Measurements from ENCODE around the gene LYZL6.
"Not testable (repeated sequence)": the region's sequence is repeated elsewhere in the genome, so short reads cannot be mapped to it uniquely, and the experiment has no call there.

The LYZL6 gene

DNA sequence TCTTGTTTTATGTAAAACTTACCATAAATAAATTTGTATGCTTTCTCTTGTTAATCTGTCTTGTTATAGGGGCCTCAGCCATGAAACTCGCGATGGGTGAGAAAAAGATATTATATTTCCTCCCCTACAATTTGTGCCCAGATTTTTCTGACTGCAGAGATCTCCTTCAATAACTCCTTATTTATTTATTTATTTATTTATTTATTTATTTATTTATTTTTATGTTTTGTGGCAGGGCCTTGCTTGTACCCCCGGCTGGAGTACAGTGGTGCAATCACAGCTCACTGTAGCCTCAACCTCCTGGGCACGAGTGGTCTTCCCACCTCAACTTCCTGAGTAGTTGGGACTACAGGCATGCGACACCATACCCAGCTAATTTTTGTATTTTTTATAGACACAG lies 40.1 kb downstream of the LYZL6 start:
- TF ChIP-seq, protein P1, sequence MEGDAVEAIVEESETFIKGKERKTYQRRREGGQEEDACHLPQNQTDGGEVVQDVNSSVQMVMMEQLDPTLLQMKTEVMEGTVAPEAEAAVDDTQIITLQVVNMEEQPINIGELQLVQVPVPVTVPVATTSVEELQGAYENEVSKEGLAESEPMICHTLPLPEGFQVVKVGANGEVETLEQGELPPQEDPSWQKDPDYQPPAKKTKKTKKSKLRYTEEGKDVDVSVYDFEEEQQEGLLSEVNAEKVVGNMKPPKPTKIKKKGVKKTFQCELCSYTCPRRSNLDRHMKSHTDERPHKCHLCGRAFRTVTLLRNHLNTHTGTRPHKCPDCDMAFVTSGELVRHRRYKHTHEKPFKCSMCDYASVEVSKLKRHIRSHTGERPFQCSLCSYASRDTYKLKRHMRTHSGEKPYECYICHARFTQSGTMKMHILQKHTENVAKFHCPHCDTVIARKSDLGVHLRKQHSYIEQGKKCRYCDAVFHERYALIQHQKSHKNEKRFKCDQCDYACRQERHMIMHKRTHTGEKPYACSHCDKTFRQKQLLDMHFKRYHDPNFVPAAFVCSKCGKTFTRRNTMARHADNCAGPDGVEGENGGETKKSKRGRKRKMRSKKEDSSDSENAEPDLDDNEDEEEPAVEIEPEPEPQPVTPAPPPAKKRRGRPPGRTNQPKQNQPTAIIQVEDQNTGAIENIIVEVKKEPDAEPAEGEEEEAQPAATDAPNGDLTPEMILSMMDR (IDR thresholded peaks at IDR 0.05): no peak
- Mint-ChIP-seq H3K27me3 (ENCODE audit: low read depth, poor library complexity) (peaks cover 29% of the 10 kb centered on the region), H3K4me1 (peaks cover 40% of the 10 kb centered on the region), H3K36me3 (ENCODE audit: low read depth) (no peaks in the 10 kb centered on the region), H3K4me3 (no peak overlapping the region), H3K27ac (no peak overlapping the region), H3K9me3 (no peaks in the 10 kb centered on the region)
- no peak for DNase-seq

DNA sequence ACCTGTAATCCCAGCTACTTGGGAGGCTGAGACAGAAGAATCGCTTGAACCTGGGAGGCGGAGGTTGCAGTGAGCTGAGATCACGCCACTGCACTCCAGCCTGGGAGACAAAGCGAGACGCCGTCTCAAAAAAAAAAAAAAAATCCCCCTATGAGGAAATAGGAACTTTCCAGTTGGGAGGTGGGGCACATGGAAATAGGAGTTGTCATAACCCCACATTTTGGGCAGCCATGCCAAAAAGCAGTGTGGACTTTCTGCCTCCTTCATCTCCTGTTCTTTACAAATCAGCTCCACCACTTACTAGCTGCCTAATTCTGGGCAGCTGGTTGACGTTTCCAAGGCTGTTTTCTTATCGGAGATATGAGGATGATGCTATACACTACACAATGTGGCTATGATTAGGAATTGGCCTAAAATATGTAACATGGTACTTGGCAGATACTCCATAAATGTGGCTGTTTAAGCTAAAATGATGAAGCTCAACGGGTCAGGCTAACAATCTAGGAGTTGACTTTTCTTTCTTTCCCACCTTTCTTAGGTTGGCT lies 41.8 kb downstream of the LYZL6 start:
- TF ChIP-seq, protein P1 (IDR thresholded peaks at IDR 0.05): no peak
- H3K36me3 Mint-ChIP-seq (ENCODE audit: low read depth): no peaks in the 10 kb centered on the region
- no peak overlapping the region for H3K4me3 Mint-ChIP-seq
- peaks cover 40% of the 10 kb centered on the region for H3K4me1 Mint-ChIP-seq
- H3K9me3 Mint-ChIP-seq: no peaks in the 10 kb centered on the region
- peaks cover 26% of the 10 kb centered on the region for H3K27me3 Mint-ChIP-seq (ENCODE audit: low read depth, poor library complexity)
- no peak overlapping the region for H3K27ac Mint-ChIP-seq
- no peak for DNase-seq

DNA sequence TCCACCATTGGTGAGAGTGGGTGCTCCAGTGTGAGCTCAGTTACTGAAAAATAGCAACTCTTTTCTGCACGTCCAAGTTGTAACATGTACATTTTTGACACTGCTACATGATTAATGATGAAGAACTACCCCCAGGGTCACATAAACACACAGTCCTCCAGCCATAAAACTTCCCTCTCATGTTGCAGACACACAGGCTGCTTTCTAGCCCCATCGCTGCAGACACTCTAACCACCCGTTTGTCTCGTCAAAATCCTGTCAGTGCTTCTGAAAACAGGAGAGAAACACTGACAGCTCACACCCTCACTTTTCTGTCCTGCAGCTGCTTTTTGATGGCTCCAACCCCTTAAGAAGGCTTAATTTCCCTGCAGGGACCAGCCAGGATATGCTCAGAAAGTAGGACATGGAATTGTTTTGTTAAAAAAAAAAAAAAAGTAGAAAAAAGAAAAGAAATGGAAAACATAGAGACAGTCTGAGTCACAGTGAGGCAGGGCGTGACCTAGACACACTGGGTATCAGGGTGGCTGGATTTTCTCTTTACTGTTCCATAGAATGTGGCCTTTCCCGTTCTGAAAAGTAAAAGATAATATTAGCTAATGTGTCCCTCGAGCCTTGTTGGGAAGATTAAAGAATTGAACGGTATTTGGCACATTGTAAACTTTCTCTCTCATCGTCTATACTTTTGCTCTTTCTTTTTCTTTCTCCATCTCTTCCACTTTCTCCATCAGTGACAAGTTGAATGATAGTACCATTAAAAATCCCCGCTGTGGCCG lies 42.6 kb downstream of the LYZL6 start:
- Mint-ChIP-seq H3K4me3 (no peak overlapping the region), H3K36me3 (ENCODE audit: low read depth) (no peaks in the 10 kb centered on the region), H3K27me3 (ENCODE audit: low read depth, poor library complexity) (peaks cover 19% of the 10 kb centered on the region), H3K9me3 (no peaks in the 10 kb centered on the region), H3K27ac (peak overlapping the region; percentile 90), H3K4me1 (peaks cover 33% of the 10 kb centered on the region)
- TF ChIP-seq, protein P1 (IDR thresholded peaks at IDR 0.05): no peak
- peak; percentile 18 for DNase-seq

DNA sequence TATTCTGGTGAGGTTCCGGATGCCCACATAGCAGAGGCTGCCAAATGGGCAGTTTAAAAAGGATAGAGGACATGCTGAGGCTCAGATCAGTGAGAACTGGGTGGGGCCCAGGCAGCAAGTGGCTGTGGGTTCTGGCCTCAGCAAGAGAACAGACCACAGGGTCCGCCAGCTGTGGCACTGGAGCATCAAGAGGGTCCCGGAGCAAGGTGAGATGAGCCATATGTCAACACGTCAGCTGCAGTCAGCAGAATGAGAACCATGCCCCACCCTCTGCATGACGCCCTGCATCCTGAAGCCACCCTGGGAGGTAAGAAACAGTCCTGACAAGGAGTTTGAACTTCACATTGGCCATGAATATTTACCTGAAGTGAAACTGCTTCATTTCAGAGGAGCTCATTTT lies 43.2 kb downstream of the LYZL6 start:
- Mint-ChIP-seq H3K27ac (peak overlapping the region; percentile 1), H3K4me1 (peaks cover 32% of the 10 kb centered on the region), H3K27me3 (ENCODE audit: low read depth, poor library complexity) (peaks cover 14% of the 10 kb centered on the region), H3K9me3 (no peaks in the 10 kb centered on the region), H3K36me3 (ENCODE audit: low read depth) (no peaks in the 10 kb centered on the region), H3K4me3 (no peak overlapping the region)
- TF ChIP-seq, protein P1 (IDR thresholded peaks at IDR 0.05): no peak
- DNase-seq: peak; percentile 11

DNA sequence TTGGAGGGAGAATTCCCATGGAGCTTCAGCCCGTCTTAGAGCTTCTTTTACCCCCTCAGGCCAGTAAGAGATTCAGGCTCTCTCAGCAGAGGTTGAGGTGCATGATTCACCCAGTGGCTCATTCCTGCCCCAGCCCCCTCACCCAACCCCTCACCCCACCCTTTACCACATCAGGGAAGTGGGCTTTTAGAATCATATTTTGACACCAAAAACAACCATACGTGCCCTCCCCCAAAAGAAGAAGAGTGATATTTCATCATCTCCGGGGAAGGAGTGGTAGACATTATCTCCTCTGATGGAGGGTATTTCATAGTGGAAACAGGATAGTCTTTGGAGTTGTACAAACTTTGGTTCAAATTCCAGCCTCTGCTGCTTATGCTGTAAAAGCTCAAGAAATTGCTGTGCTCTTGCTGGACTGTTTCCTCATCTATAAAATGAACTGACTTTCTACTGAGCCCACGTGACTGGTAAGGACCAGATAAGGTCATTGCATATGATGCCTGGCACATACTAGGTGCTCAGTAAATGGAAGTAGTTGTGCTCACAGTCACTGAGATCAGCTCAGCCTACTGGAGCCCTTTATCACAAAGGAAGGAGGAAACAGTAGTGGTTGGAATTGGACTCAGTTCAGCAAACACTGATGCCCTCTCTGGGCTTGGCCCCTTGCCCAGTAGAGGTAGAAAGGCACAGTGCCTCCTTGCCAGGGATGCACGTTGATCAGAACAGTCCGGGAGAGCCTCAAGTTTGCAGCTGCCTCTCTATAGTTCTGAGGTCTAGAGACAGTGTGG lies 45.0 kb downstream of the LYZL6 start:
- H3K36me3 Mint-ChIP-seq (ENCODE audit: low read depth): no peaks in the 10 kb centered on the region

DNA sequence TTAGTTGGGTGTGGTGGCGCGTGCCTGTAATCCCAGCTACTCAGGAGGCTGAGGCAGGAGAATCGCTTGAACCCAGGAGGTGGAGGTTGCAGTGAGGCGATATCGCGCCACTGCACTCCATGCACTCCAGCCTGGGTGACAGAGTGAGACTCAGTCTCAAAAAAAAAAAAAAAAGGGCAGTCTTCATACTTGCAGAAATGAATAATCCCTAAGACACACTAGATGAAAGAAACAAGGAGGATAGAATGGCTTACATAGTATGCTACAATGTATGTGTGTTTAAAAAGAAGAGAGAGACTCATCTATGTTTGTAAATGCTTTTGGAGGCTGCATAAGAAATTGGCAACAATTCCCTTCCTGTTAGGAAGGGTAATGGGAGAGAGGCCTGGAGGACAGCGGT lies 45.7 kb downstream of the LYZL6 start:
- peaks cover 12% of the 10 kb centered on the region for H3K27me3 Mint-ChIP-seq (ENCODE audit: low read depth, poor library complexity)
- H3K27ac Mint-ChIP-seq: not testable (repeated sequence)

More for the DNA sequence above, 45.0 kb downstream of the LYZL6 start:
- TF ChIP-seq, protein P1 (IDR thresholded peaks at IDR 0.05): no peak
- Mint-ChIP-seq H3K27ac (no peak overlapping the region), H3K27me3 (ENCODE audit: low read depth, poor library complexity) (peaks cover 13% of the 10 kb centered on the region), H3K4me1 (peaks cover 32% of the 10 kb centered on the region), H3K9me3 (no peaks in the 10 kb centered on the region), H3K4me3 (no peak overlapping the region)
- DNase-seq: no peak

More for the DNA sequence above, 45.7 kb downstream of the LYZL6 start:
- peaks cover 25% of the 10 kb centered on the region for H3K4me1 Mint-ChIP-seq
- not testable (repeated sequence) for H3K9me3 Mint-ChIP-seq; DNase-seq; H3K36me3 Mint-ChIP-seq (ENCODE audit: low read depth); H3K4me3 Mint-ChIP-seq
